Duodenal mucosa (tissue), 2 donors: Measurements from ENCODE around the gene ADARB2.

Source experiments
- H3K27ac ChIP-seq: one replicate; pipeline ENCODE4 v1.7.0; 2013; ENCODE audit warnings: low read depth, low read length
- H3K27me3 ChIP-seq, 2 donors: one replicate each; pipeline ENCODE4 v1.7.0; 2013; ENCODE audit warnings: low read length in 2 of 2, control low read depth in 1 of 2; ENCODE audit not compliant: insufficient read depth in 2 of 2, control insufficient read depth in 1 of 2
- H3K36me3 ChIP-seq, 2 donors: one replicate each; pipeline ENCODE4 v1.7.0; 2013; ENCODE audit warnings: low read length in 2 of 2, control low read depth in 1 of 2; ENCODE audit not compliant: insufficient read depth in 2 of 2, control insufficient read depth in 1 of 2
- H3K4me1 ChIP-seq, 2 donors: one replicate each; pipeline ENCODE4 v1.7.0; 2013; ENCODE audit warnings: low read length in 2 of 2, control low read depth in 1 of 2; ENCODE audit not compliant: insufficient read depth in 2 of 2, control insufficient read depth in 1 of 2
- H3K4me3 ChIP-seq, 2 donors: one replicate each; pipeline ENCODE4 v1.7.0; 2013; ENCODE audit warnings: low read length in 2 of 2, low read depth in 1 of 2
- H3K9ac ChIP-seq, 2 donors: one replicate each; pipeline ENCODE4 v1.7.0; 2013; ENCODE audit warnings: low read length in 2 of 2, low read depth in 1 of 2
- H3K9me3 ChIP-seq, 2 donors: one replicate each; pipeline ENCODE4 v1.7.0; 2013; ENCODE audit warnings: low read length in 2 of 2, control low read depth in 1 of 2; ENCODE audit not compliant: control insufficient read depth in 1 of 2

Gene ADARB2

DNA sequence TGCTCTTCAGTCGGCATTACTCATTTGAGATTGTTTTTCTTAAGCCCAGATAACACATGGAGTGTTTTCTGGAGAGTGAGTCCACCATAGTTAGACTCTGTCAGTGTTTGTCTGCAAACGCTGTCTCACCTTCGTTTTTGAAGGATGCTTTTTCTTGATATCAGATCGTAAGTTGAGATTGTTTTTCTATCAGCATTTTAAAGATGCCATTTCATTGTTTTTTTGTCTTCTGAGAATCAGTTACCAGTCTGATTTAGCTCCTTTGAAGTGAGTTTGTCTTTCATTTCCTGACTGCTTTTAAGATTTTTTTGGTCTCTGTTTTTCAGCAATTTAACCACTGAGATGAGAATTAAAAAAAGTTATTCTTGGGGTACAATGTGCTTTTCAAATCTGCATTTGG, 543.8 kb downstream of the ADARB2 start:
- Histone ChIP-seq H3K4me1 (peaks cover 10 to 14% of the 10 kb centered on the region in 2 donors), H3K27me3 (peaks cover 0 to 4% of the 10 kb centered on the region in 2 donors), H3K9me3 (no peaks in the 10 kb centered on the region), H3K27ac (no peak overlapping the region), H3K36me3 (no peaks in the 10 kb centered on the region), H3K9ac (no peak overlapping the region), H3K4me3 (no peak overlapping the region)

DNA sequence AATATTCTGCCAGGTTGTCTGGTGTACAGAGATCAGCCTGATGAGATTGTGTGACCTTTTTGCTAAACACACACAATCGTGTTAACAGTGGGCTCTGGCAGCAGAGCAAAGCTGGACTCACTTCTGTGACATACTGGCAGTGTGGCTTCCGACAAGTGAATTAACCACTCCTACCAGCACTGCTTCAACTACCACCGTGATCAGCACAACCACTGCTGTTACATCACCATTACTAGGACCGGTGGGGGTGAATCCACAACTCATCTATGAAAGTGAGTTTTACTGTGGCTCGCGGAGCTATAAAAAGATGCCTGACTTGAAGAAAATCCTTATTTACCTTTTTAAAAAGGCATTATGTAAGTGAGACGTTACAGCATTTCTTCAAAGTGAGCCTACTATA, 545.6 kb downstream of the ADARB2 start:
- no peak overlapping the region for H3K4me3 ChIP-seq
- H3K36me3 ChIP-seq, result no peaks in the 10 kb centered on the region
- no peak overlapping the region for H3K27ac ChIP-seq
- H3K27me3 ChIP-seq, result peaks cover 0 to 4% of the 10 kb centered on the region in 2 donors
- H3K4me1 ChIP-seq, result peaks cover 10 to 11% of the 10 kb centered on the region in 2 donors
- H3K9me3 ChIP-seq, result no peaks in the 10 kb centered on the region
- H3K9ac ChIP-seq, result no peak overlapping the region

GRCh38 chr10:1190791-1191490, 546.4 kb downstream of the ADARB2 start:
- Histone ChIP-seq H3K4me3 (no peak overlapping the region), H3K9ac (no peak overlapping the region), H3K9me3 (no peaks in the 10 kb centered on the region), H3K36me3 (no peaks in the 10 kb centered on the region), H3K4me1 (peaks cover 10 to 11% of the 10 kb centered on the region in 2 donors), H3K27ac (no peak overlapping the region), H3K27me3 (peaks cover 0 to 4% of the 10 kb centered on the region in 2 donors)

DNA sequence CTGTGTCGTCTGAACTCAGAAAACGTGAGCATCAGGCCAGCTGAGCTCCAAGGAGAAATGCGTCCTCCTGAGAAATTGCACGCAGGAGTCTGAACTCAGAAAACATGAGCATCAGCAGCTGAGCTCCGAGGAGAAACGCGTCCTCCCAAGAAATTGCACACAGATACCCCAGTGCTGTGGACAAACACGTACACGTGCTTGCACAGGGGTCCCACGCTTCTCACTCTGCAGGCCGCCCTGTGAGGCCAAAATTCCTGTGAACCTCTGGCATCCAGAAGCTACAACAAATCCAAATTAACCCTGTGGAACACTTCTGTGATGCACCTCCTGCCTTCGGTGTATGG, 547.3 kb downstream of the ADARB2 start:
- Histone ChIP-seq H3K27ac (no peak overlapping the region), H3K4me3 (no peak overlapping the region), H3K4me1 (peaks cover 10 to 11% of the 10 kb centered on the region in 2 donors), H3K27me3 (no peaks in the 10 kb centered on the region), H3K36me3 (no peaks in the 10 kb centered on the region), H3K9me3 (no peaks in the 10 kb centered on the region), H3K9ac (no peak overlapping the region)

DNA sequence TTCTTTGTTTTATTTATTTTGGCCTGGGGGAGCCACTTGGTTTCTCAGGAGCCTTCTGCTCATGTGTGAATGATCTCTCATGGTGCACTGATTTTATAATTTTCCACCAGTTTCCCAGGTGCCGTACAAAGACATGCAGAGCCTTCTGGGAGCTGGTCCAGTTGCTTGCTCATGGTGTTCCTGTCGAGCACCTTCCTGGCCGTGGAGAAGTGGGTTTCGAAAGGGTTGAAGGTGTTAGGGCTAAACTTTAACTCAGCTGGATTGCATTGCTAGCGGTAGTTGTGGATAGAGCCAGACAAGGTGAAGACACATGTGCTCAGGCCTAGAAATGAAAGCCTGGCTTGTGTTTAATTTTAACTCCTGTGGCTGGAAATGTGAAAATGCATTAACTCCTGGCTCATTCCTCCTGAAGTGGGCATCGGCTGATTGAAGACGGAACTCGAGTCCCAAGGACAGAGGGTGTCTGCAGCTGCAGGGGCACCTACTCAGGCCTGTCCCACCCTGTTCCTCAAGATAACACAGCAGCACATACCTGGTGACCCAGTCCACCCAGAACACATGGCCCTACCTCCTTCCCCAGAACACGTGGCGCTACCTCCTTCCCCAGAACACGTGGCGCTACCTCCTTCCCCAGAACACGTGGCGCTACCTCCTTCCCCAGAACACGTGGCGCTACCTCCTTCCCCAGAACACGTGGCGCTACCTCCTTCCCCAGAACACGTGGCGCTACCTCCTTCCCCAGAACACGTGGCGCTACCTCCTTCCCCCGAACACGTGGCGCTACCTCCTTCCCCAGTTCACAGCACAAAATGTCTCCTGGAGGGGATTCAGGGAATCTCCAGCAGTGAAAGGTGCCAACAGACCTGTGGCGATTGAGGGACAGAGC, 547.9 kb downstream of the ADARB2 start:
- Histone ChIP-seq H3K4me1 (peaks cover 10 to 11% of the 10 kb centered on the region in 2 donors), H3K9me3 (no peaks in the 10 kb centered on the region), H3K9ac (no peak overlapping the region), H3K27me3 (no peaks in the 10 kb centered on the region), H3K36me3 (no peaks in the 10 kb centered on the region), H3K27ac (no peak overlapping the region), H3K4me3 (no peak overlapping the region)

DNA sequence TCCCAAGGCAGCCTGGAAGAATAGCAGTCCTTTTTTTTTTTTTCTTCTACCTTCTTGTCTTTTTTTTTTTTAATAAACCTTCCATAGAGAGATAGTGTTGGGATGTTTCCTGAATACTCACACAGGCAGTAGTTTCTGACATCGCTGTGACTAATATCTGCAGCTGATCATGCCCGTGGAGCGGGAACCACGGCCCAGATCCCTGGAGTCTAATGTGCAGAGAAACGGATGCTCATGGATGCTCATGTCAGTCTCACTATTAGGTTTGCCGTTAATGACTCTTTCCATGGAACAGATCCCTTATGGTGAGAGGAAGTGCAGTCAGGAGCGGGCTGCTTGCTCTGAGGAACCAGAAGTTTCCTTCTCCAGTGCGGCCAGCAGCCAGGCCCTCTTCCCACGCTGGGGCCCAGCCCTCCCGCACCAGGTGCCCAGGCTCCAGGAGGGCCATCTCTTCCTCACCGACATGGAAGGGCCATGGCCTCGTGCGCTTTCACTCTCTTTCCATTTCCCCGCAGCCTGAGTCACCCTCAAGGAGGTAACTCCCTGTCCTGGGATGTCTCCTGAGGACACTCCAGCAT, 548.7 kb downstream of the ADARB2 start:
- Histone ChIP-seq H3K9me3 (no peaks in the 10 kb centered on the region), H3K27ac (no peak overlapping the region), H3K36me3 (no peaks in the 10 kb centered on the region), H3K4me3 (no peak overlapping the region), H3K9ac (no peak overlapping the region), H3K27me3 (no peaks in the 10 kb centered on the region), H3K4me1 (peaks cover 10 to 11% of the 10 kb centered on the region in 2 donors)

- Histone ChIP-seq H3K9me3 (no peaks in the 10 kb centered on the region), H3K27me3 (no peaks in the 10 kb centered on the region), H3K4me3 (no peak overlapping the region), H3K9ac (no peak overlapping the region), H3K4me1 (peaks cover 10 to 11% of the 10 kb centered on the region in 2 donors), H3K27ac (peak overlapping the region; percentile 25), H3K36me3 (no peaks in the 10 kb centered on the region)
Measured at GRCh38 chr10:1187855-1188557, 549.3 kb downstream of the ADARB2 start.

GRCh38 chr10:1187151-1187854, 550.0 kb downstream of the ADARB2 start:
- Histone ChIP-seq H3K9me3 (no peaks in the 10 kb centered on the region), H3K27me3 (no peaks in the 10 kb centered on the region), H3K9ac (no peak overlapping the region), H3K4me1 (peaks cover 10 to 11% of the 10 kb centered on the region in 2 donors), H3K27ac (no peak overlapping the region), H3K4me3 (no peak overlapping the region), H3K36me3 (no peaks in the 10 kb centered on the region)

- H3K4me3 ChIP-seq, result no peak overlapping the region
- H3K36me3 ChIP-seq, result no peaks in the 10 kb centered on the region
- H3K9ac ChIP-seq, result no peak overlapping the region
- no peak overlapping the region for H3K27ac ChIP-seq
- H3K4me1 ChIP-seq, result peaks cover 10 to 11% of the 10 kb centered on the region in 2 donors
- no peaks in the 10 kb centered on the region for H3K9me3 ChIP-seq
- no peaks in the 10 kb centered on the region for H3K27me3 ChIP-seq
Measured at GRCh38 chr10:1186683-1186990, 550.7 kb downstream of the ADARB2 start.
